Upper lobe of left lung (tissue), 6 donors: ENCODE results near the gene DLG4. TPM values are rescaled to one million over a fixed set of nuclear protein-coding genes. Genes with fewer than 3 reads are reported as not detected.
A peak's percentile ranks its signal among the peaks of the same experiment; 100 is the strongest.

Source experiments
- ATAC-seq, 2 donors: fragments of 200-7000 bp; cut with Tn5 transposase; one replicate each; pipeline ENCODE4 v1.9.1; 2022; ENCODE audit warnings: mild to moderate bottlenecking in 2 of 2, moderate library complexity in 2 of 2; ENCODE audit not compliant: low FRiP score in 2 of 2
- DNase-seq, 2 donors: peaks; one replicate each; pipeline ENCODE4 v3.0.0-alpha.2; 2019 to 2020
- H3K27ac ChIP-seq, 4 donors: fragments of 200-600 bp; sonication (generic); one replicate each; pipeline ENCODE4 v1.5.1; 2016 to 2019
- H3K27me3 ChIP-seq, 4 donors: fragments of 200-600 bp; sonication (generic); one replicate each; pipeline ENCODE4 v1.5.1; 2017 to 2019
- H3K36me3 ChIP-seq, 4 donors: fragments of 200-600 bp; sonication (generic); one replicate each; pipeline ENCODE4 v1.5.1; 2016 to 2019
- H3K4me1 ChIP-seq, 4 donors: fragments of 200-600 bp; sonication (generic); one replicate each; pipeline ENCODE4 v1.5.1; 2018 to 2019
- H3K4me3 ChIP-seq, 4 donors: fragments of 200-600 bp; sonication (generic); one replicate each; pipeline ENCODE4 v1.5.1; 2017 to 2019; ENCODE audit warnings: mild to moderate bottlenecking in 2 of 4, moderate library complexity in 1 of 4
- H3K9me3 ChIP-seq, 4 donors: fragments of 200-600 bp; sonication (generic); one replicate each; pipeline ENCODE4 v1.5.1; 2018 to 2019
- CTCF ChIP-seq, 6 experiments: fragments of 450-650 bp in 4 of 6; fragments of 200-600 bp in 2 of 6; sonication (generic) in 2 of 6; IDR thresholded peaks; one replicate each; pipeline ENCODE4 v1.5.1; 2016 to 2019; ENCODE audit warnings: antibody characterized with exemption in 6 of 6
- EP300 ChIP-seq, 4 donors: sonication (generic); formaldehyde crosslinking; IDR thresholded peaks; one replicate each; pipeline ENCODE4 v1.5.1; 2017; ENCODE audit warnings: antibody characterized with exemption in 4 of 4, control low read depth in 2 of 4
- POLR2A ChIP-seq, 4 donors: fragments of 450-650 bp; IDR thresholded peaks; one replicate each; pipeline ENCODE4 v1.5.1; 2016 to 2017; ENCODE audit warnings: antibody characterized with exemption in 4 of 4, mild to moderate bottlenecking in 2 of 4
- POLR2AphosphoS5 ChIP-seq, 2 donors: sonication (generic); formaldehyde crosslinking; IDR thresholded peaks; one replicate each; pipeline ENCODE4 v1.5.1; 2017; ENCODE audit warnings: antibody characterized with exemption in 2 of 2
- whole genome bisulfite sequencing, 2 donors: methylation state at CpG; one replicate each; pipeline ENCODE4 v1.1.5; 2017 to 2018; 5-methylcytosine and 5-hydroxymethylcytosine counted together
- total RNA-seq, 6 donors: library from RNA; depleted of rRNA in 4 of 6; stranded (reverse); fragments of >200 nt in 4 of 6; gene quantifications; one replicate each; pipeline versions ENCODE4 v1.1.0 to v1.2.1, GENCODE V29; 2016 to 2021
- donor health status: DM: no; HTN: no; CAD: no; lungs with moderate emphysema.
- donor health status: DM: no; HTN: yes; CAD: no; lungs with severe emphysema.

DLG4 gene
- total RNA-seq, 6 donors from 2014 or later = 10.5 to 32.5 (median 19.4) TPM

GRCh38 chr17:7146115-7146514 is 73.5 kb downstream of the DLG4 start:
- ATAC-seq = no peak
- no peaks in the 10 kb centered on the region for H3K36me3 ChIP-seq
- TF ChIP-seq POLR2AphosphoS5 (IDR thresholded peaks at IDR 0.05) (no peak), POLR2A (IDR thresholded peaks at IDR 0.05) (no peak), EP300 (IDR thresholded peaks at IDR 0.05) (no peak), CTCF (IDR thresholded peaks at IDR 0.05) (no peak)
- H3K27ac ChIP-seq = no peak overlapping the region
- H3K4me1 ChIP-seq = peaks cover 0 to 7% (median 4%) of the 10 kb centered on the region in 4 donors
- no peaks in the 10 kb centered on the region for H3K27me3 ChIP-seq
- no peak overlapping the region for H3K4me3 ChIP-seq
- no peak for DNase-seq
- 54 to 55% methylated on average over 6 of the region's 6 CpGs for WGBS, 2 donors
- no peaks in the 10 kb centered on the region for H3K9me3 ChIP-seq

DNA sequence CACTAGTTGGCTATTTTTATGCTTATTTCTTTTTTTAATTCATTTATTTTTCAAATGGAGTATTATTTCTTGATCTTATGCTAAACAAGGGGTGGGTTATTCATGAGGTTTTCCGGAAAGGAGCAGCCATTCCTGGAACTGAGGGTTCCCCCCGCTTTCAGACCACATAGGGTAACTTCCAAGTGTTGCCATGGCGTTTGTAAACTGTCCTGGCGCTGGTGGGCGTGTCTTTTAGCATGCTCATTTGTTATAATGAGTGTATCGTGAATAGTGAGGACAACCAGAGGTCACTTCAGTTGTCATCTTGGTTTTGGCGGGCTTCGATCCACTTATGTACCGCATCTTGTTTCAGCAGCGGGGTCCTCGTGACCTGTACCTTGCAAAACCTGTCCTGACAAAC is 75.4 kb downstream of the DLG4 start:
- Histone ChIP-seq H3K36me3 (no peaks in the 10 kb centered on the region), H3K9me3 (no peaks in the 10 kb centered on the region), H3K27me3 (no peaks in the 10 kb centered on the region), H3K4me3 (no peak overlapping the region), H3K4me1 (peaks cover 0 to 8% (median 5%) of the 10 kb centered on the region in 4 donors), H3K27ac (no peak overlapping the region)
- 62 to 72% methylated on average over 11 of the region's 11 CpGs for WGBS, 2 donors
- DNase-seq (no peak), ATAC-seq (no peak)
- no peak for TF ChIP-seq CTCF (IDR thresholded peaks at IDR 0.05)
- TF ChIP-seq POLR2AphosphoS5 (IDR thresholded peaks at IDR 0.05) = no peak
- no peak for TF ChIP-seq EP300 (IDR thresholded peaks at IDR 0.05)
- TF ChIP-seq POLR2A (IDR thresholded peaks at IDR 0.05) = no peak

GRCh38 chr17:7141824-7142223 is 77.8 kb downstream of the DLG4 start:
- Histone ChIP-seq H3K27ac (peak overlapping the region in 1 of 4 donors; percentile 25), H3K4me1 (peaks cover 0 to 8% (median 5%) of the 10 kb centered on the region in 4 donors), H3K36me3 (no peaks in the 10 kb centered on the region), H3K4me3 (no peak overlapping the region), H3K9me3 (no peaks in the 10 kb centered on the region), H3K27me3 (no peaks in the 10 kb centered on the region)
- 65 to 68% methylated on average over 10 of the region's 10 CpGs for WGBS, 2 donors
- TF ChIP-seq POLR2A (IDR thresholded peaks at IDR 0.05) (no peak), CTCF (IDR thresholded peaks at IDR 0.05) (no peak), EP300 (IDR thresholded peaks at IDR 0.05) (no peak), POLR2AphosphoS5 (IDR thresholded peaks at IDR 0.05) (no peak)
- DNase-seq (peak in 1 of 2 donors; percentile 70), ATAC-seq (no peak)

- H3K27me3 ChIP-seq = no peaks in the 10 kb centered on the region
- ATAC-seq (no peak), DNase-seq (no peak)
Measured at GRCh38 chr17:7139400-7139799, 80.2 kb downstream of the DLG4 start.

More at GRCh38 chr17:7139400-7139799, 80.2 kb downstream of the DLG4 start:
- Histone ChIP-seq H3K9me3 (no peaks in the 10 kb centered on the region), H3K4me3 (peak overlapping the region in 1 of 4 donors; percentile 26), H3K36me3 (no peaks in the 10 kb centered on the region), H3K27ac (peak overlapping the region in 1 of 4 donors; percentile 52), H3K4me1 (peaks cover 4 to 14% (median 9%) of the 10 kb centered on the region in 4 donors)
- TF ChIP-seq CTCF (IDR thresholded peaks at IDR 0.05) = no peak
- no peak for TF ChIP-seq POLR2A (IDR thresholded peaks at IDR 0.05)
- no peak for TF ChIP-seq POLR2AphosphoS5 (IDR thresholded peaks at IDR 0.05)
- no peak for TF ChIP-seq EP300 (IDR thresholded peaks at IDR 0.05)
- 67 to 72% methylated on average over 10 of the region's 10 CpGs for WGBS, 2 donors
